GM19372 (cell line): ENCODE results near the gene CYTH2.
A peak's percentile ranks its signal among the peaks of the same experiment; 100 is the strongest.
"Not testable (repeated sequence)": the region's sequence is repeated elsewhere in the genome, so short reads cannot be mapped to it uniquely, and the experiment has no call there.

Experiments used
- ATAC-seq: cut with Tn5 transposase; IDR thresholded peaks from one replicate; pipeline ENCODE4 v1.9.1; 2021; ENCODE audit warnings: mild to moderate bottlenecking, low read depth, moderate library complexity; ENCODE audit not compliant: unreplicated experiment

CYTH2 gene

GRCh38 chr19:48510421-48511268, 41.5 kb downstream of the CYTH2 start:
- no peak for ATAC-seq

- no peak for ATAC-seq
Measured at GRCh38 chr19:48511321-48511731, 42.2 kb downstream of the CYTH2 start.

GRCh38 chr19:48511800-48512503, 42.8 kb downstream of the CYTH2 start, which contains the start of gene LMTK3:
Gene LMTK3 (minus strand): TSS chr19:48511835. CDS start chr19:48511576, 259 bp downstream.
- no peak for ATAC-seq

- ATAC-seq: no peak
Measured at GRCh38 chr19:48512504-48513288, 43.5 kb downstream of the CYTH2 start.

- peak; percentile 61 for ATAC-seq
Measured at GRCh38 chr19:48513289-48514122, 44.3 kb downstream of the CYTH2 start.

- no peak for ATAC-seq
Measured at GRCh38 chr19:48514123-48514458, 44.9 kb downstream of the CYTH2 start.

GRCh38 chr19:48516536-48516935, 47.4 kb downstream of the CYTH2 start:
- ATAC-seq: no peak

GRCh38 chr19:48518207-48518606, 49.0 kb downstream of the CYTH2 start:
- ATAC-seq: no peak

GRCh38 chr19:48519426-48519825, 50.3 kb downstream of the CYTH2 start:
- not testable (repeated sequence) for ATAC-seq

GRCh38 chr19:48520134-48520533, 51.0 kb downstream of the CYTH2 start:
- no peak for ATAC-seq

- ATAC-seq: no peak
Measured at GRCh38 chr19:48524221-48524620, 55.1 kb downstream of the CYTH2 start.

GRCh38 chr19:48524732-48525131, 55.6 kb downstream of the CYTH2 start:
- no peak for ATAC-seq

GRCh38 chr19:48529156-48529555, 60.0 kb downstream of the CYTH2 start:
- no peak for ATAC-seq

GRCh38 chr19:48530066-48530720, 61.0 kb downstream of the CYTH2 start:
- ATAC-seq: no peak

GRCh38 chr19:48530770-48531169, 61.6 kb downstream of the CYTH2 start:
- ATAC-seq: no peak
